Gastroesophageal sphincter (tissue), 4 donors: ENCODE results near the gene RDH12. TPM values are rescaled to one million over a fixed set of nuclear protein-coding genes. Genes with fewer than 3 reads are reported as not detected.

Experiments used
- ATAC-seq: fragments of 150-250 bp; one replicate; pipeline ENCODE4 v1.9.1; 2016; ENCODE audit warnings: mild to moderate bottlenecking, moderate library complexity
- H3K27ac ChIP-seq, 4 donors: fragments of 200-600 bp; sonication (generic) in 3 of 4; 1 replicate in 3 of 4; 2 replicates in 1 of 4; pipeline ENCODE4 v1.5.1; 2016 to 2019
- H3K27me3 ChIP-seq: fragments of 200-600 bp; sonication (generic); one replicate; pipeline ENCODE4 v1.5.1; 2019
- H3K36me3 ChIP-seq, 2 donors: fragments of 200-600 bp; sonication (generic); one replicate each; pipeline ENCODE4 v1.5.1; 2019; ENCODE audit warnings: control low read depth in 1 of 2
- H3K4me1 ChIP-seq, 3 donors: fragments of 200-600 bp; sonication (generic); 1 replicate in 2 of 3; 2 replicates in 1 of 3; pipeline ENCODE4 v1.5.1; 2016 to 2019; ENCODE audit warnings: control low read depth in 2 of 3
- H3K4me3 ChIP-seq, 2 donors: fragments of 200-600 bp; sonication (generic); one replicate each; pipeline ENCODE4 v1.5.1; 2019; ENCODE audit warnings: mild to moderate bottlenecking in 1 of 2, moderate library complexity in 1 of 2
- H3K9me3 ChIP-seq, 3 donors: fragments of 200-600 bp; sonication (generic); one replicate each; pipeline ENCODE4 v1.5.1; 2017 to 2019; ENCODE audit warnings: control low read depth in 2 of 3
- CTCF ChIP-seq, 4 experiments: fragments of 200-600 bp in 2 of 4; fragments of 450-650 bp in 2 of 4; sonication (generic) in 1 of 4; IDR thresholded peaks; one replicate each; pipeline ENCODE4 v1.5.1; 2017 to 2019; ENCODE audit warnings: antibody characterized with exemption in 4 of 4, mild to moderate bottlenecking in 2 of 4, moderate library complexity in 2 of 4
- EP300 ChIP-seq: sonication (generic); formaldehyde crosslinking; IDR thresholded peaks from one replicate; pipeline ENCODE4 v1.6.1; 2017; ENCODE audit warnings: antibody characterized with exemption, mild to moderate bottlenecking
- POLR2A ChIP-seq, 2 donors: fragments of 450-650 bp; IDR thresholded peaks; one replicate each; pipeline ENCODE4 v1.6.1; 2017; ENCODE audit warnings: antibody characterized with exemption in 2 of 2, mild to moderate bottlenecking in 2 of 2, moderate library complexity in 1 of 2
- POLR2AphosphoS5 ChIP-seq: sonication (generic); formaldehyde crosslinking; IDR thresholded peaks from one replicate; pipeline ENCODE4 v1.6.1; 2017; ENCODE audit warnings: antibody characterized with exemption
- WGBS, 2 donors: methylation state at CpG; one replicate each; pipeline ENCODE4 v1.1.5; 2018; ENCODE audit warnings: low coverage in 1 of 2; 5-methylcytosine and 5-hydroxymethylcytosine counted together
- small RNA-seq, 4 donors: library from RNA; depleted of rRNA; stranded (forward); fragments of <200 nt; gene quantifications; one replicate each; pipeline ENCODE3, GENCODE V24; 2016
- total RNA-seq, 4 donors: library from RNA; depleted of rRNA; stranded (reverse); fragments of >200 nt; gene quantifications; one replicate each; pipeline ENCODE4 v1.1.0, GENCODE V29; 2016

Gene RDH12
- total RNA-seq, 4 donors from 2014 or later: 0.20 TPM; not detected in 3

DNA sequence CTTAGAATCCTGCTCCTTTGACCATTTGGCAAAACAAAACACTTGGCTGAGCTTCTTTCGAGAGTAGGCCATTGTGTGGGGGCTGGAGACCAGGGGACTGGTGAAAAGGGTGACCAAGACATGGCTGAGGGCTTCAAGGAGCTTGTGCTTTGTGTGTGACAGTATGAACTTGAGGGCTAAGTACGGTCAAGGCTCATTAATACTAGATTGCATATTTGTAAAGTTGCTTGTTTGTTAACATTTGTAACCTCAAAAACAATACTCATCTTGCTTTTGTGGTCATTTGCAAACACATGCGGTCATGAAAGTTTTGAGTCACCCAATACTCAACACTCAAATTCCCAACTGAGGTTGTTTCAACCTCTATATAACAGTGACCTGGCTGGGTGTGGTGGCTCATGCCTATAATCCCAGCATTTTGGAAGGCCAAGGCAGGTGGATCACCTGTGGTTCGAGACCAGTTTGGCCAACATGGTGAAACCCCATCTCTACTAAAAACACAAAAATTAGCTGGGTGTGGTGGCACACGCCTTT lies 72.2 kb downstream of the RDH12 start:
- WGBS, 2 donors: 93 to 94% methylated on average over 3 to 4 of the region's 5 CpGs
- ATAC-seq: no peak
- Histone ChIP-seq H3K27me3 (no peaks in the 10 kb centered on the region), H3K4me3 (no peak overlapping the region), H3K36me3 (peaks cover 23 to 100% of the 10 kb centered on the region in 2 donors), H3K27ac (no peak overlapping the region), H3K9me3 (no peaks in the 10 kb centered on the region), H3K4me1 (no peaks in the 10 kb centered on the region)
- TF ChIP-seq EP300 (no peak), POLR2A (IDR thresholded peaks at IDR 0.05) (no peak), POLR2AphosphoS5 (no peak), CTCF (IDR thresholded peaks at IDR 0.05) (no peak)

DNA sequence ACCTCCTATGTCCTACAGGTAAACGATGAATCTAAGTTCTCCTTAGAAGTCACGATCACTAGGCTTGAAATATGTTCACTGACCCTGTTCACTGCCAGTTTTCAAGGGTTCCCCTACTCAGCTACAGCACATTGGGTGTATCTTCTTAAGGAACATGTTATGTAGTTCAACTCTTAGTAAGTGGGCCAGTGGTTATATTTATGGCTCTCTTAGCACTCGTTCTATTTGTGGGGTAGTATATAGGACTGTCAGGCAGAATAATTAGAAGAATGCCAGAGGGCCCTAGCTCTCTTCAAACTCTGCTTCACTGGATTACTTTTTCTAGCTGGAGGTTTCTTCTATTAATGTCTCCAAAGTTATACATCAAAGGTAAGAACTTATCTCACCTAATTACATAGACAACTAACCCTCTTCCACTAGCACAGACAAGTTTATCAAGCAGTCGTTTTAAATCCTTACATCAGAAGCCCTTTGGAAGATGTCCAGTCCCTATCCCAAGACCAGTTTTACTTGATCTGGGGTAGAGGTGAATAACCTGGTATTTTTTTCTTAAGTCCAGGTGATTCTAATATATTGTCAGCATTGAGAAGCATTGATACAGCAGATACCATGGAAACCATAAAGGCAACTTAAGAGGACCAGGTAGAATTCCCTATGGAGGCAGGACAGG lies 75.1 kb downstream of the RDH12 start:
- 64 to 80% methylated on average over 1 to 4 of the region's 4 CpGs for WGBS, 2 donors
- no peaks in the 10 kb centered on the region for H3K4me1 ChIP-seq
- no peaks in the 10 kb centered on the region for H3K9me3 ChIP-seq
- TF ChIP-seq POLR2AphosphoS5 (no peak), CTCF (IDR thresholded peaks at IDR 0.05) (no peak), EP300 (no peak), POLR2A (IDR thresholded peaks at IDR 0.05) (no peak)
- H3K27me3 ChIP-seq: no peaks in the 10 kb centered on the region
- ATAC-seq: no peak
- H3K4me3 ChIP-seq: no peak overlapping the region
- peaks cover 23 to 100% of the 10 kb centered on the region in 2 donors for H3K36me3 ChIP-seq
- no peak overlapping the region for H3K27ac ChIP-seq

DNA sequence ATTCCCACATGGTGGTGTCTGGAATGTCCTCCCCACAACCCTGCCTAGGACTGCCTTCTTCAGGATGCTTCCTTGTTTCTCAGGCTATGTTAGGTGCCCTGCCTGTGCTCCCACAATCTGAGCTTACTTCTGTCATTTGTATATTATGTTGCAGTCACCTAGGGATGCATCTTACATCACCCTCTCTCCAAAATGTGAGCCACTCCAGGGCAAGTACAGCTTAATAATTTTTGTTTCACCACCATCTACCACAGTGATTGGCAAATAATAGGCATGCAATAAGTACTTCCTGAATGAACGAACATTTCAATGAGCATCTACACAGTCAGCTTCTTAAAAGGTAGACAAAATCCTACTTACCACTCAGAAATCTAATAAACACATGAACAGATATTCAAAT lies 77.1 kb downstream of the RDH12 start:
- no peaks in the 10 kb centered on the region for H3K27me3 ChIP-seq
- TF ChIP-seq POLR2A (IDR thresholded peaks at IDR 0.05) (no peak), EP300 (no peak), CTCF (IDR thresholded peaks at IDR 0.05) (no peak)

DNA sequence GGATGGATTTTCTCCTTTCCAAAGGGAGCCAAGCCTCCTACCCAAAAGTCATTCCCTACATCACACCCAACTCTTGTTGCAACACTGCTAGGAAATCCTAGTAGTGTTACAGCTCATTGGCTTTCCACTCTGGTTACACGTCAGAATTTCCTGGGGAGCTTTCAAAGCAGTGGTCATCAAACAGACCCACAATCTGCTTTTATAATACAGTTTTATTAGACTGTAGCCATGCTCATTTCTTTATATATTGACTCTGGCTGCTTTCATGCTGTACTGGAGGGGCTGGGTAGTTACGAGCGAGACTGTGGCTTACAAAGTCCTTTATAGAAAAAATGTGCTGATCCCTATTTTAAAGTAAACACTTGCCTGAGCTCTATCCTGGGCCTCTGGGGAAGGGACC lies 80.4 kb downstream of the RDH12 start:
- no peak for TF ChIP-seq CTCF (IDR thresholded peaks at IDR 0.05)
- no peak for TF ChIP-seq EP300
- no peak for TF ChIP-seq POLR2AphosphoS5
- no peak for TF ChIP-seq POLR2A (IDR thresholded peaks at IDR 0.05)
- no peak overlapping the region for H3K4me3 ChIP-seq
- peaks cover 9 to 100% of the 10 kb centered on the region in 2 donors for H3K36me3 ChIP-seq
- no peaks in the 10 kb centered on the region for H3K4me1 ChIP-seq
- no peak overlapping the region for H3K27ac ChIP-seq
- no peak for ATAC-seq
- H3K9me3 ChIP-seq: no peaks in the 10 kb centered on the region
- WGBS, 2 donors: 23 to 24% methylated on average over 3 of the region's 3 CpGs
- no peaks in the 10 kb centered on the region for H3K27me3 ChIP-seq

More for the DNA sequence above, 77.1 kb downstream of the RDH12 start:
- Histone ChIP-seq H3K9me3 (no peaks in the 10 kb centered on the region), H3K27ac (no peak overlapping the region), H3K4me1 (no peaks in the 10 kb centered on the region), H3K4me3 (no peak overlapping the region), H3K36me3 (peaks cover 21 to 100% of the 10 kb centered on the region in 2 donors)
- ATAC-seq: no peak
- WGBS, 2 donors: 67 to 100% methylated on average over 1 of the region's 1 CpG

Small RNAs within 50 kb of the gene (small RNA-seq; reads per million reads assigned to genes)
- gene AL049779.3: 0 reads per million in 4 donors
- gene RN7SL369P: 0 reads per million in 4 donors
- 0 to 0.55 (median 0.25) reads per million in 4 donors for gene RNA5SP386

Other genes with a start within 250 kb of the RDH12 start
- 1 to 10 TPM in 3 of 4 donors, under 1 TPM in 1; 0.94 to 3.9 (median 2.5) TPM for gene TMEM229B, start 213.2 kb upstream of the RDH12 start, total RNA-seq
- 1 to 10 TPM; 1.8 to 6.1 (median 4.0) TPM for gene PLEKHH1, start 168.6 kb upstream of the RDH12 start, total RNA-seq
- gene PIGH, start 101.6 kb upstream of the RDH12 start, total RNA-seq: 10 to 100 TPM; 20.5 to 31.9 (median 27.7) TPM
- 10 to 100 TPM in 3 of 4 donors, 1 to 10 TPM in 1; 5.7 to 24.7 (median 14.9) TPM for gene ARG2, start 82.0 kb upstream of the RDH12 start, total RNA-seq
- gene VTI1B, start 27.3 kb upstream of the RDH12 start, total RNA-seq: 10 to 100 TPM; 77.0 to 98.5 (median 90.4) TPM
- 10 to 100 TPM; 38.5 to 42.5 (median 41.4) TPM for gene RDH11, start 6.1 kb upstream of the RDH12 start, total RNA-seq
- 10 to 100 TPM; 19.3 to 30.7 (median 23.1) TPM for gene ZFYVE26, start 114.7 kb downstream of the RDH12 start, total RNA-seq
- 1 to 10 TPM; 5.1 to 7.0 (median 6.0) TPM for gene RAD51B, start 117.9 kb downstream of the RDH12 start, total RNA-seq